ENCODE measurements around the gene SEPHS2. TPM values are rescaled to one million over a fixed set of nuclear protein-coding genes. Genes with fewer than 3 reads are reported as not detected.

SEPHS2 gene
- total and polyA plus RNA-seq, 4 donors: 6.8 to 37.1 (median 24.0) TPM

- no peaks in the 10 kb centered on the region for H3K4me1 ChIP-seq (ENCODE audit: control insufficient read depth, insufficient read depth, low read length)
- no peaks in the 10 kb centered on the region for H3K27me3 ChIP-seq (ENCODE audit: control insufficient read depth, insufficient read depth, low read length)
- H3K27ac ChIP-seq (ENCODE audit: low read depth, low read length): no peak overlapping the region
- peaks cover 8% of the 10 kb centered on the region for H3K36me3 ChIP-seq (ENCODE audit: control insufficient read depth, insufficient read depth, low read length)
- H3K9me3 ChIP-seq (ENCODE audit: control insufficient read depth, insufficient read depth, low read length): peaks cover 2% of the 10 kb centered on the region
- no peak overlapping the region for H3K4me3 ChIP-seq (ENCODE audit: low read depth, low read length)
- DNase-seq (ENCODE audit: low read depth in 4 of 6, low spot score in 6 of 6): no peak
- WGBS (ENCODE audit: insufficient coverage): 93% methylated on average over 4 of the region's 5 CpGs
Measured at GRCh38 chr16:30438835-30439234, 6.8 kb downstream of the SEPHS2 start.

GRCh38 chr16:30437511-30438046 is 8.1 kb downstream of the SEPHS2 start:
- H3K4me3 ChIP-seq (ENCODE audit: low read depth, low read length): no peak overlapping the region
- 78% methylated on average over 3 of the region's 3 CpGs for WGBS (ENCODE audit: insufficient coverage)
- H3K4me1 ChIP-seq (ENCODE audit: control insufficient read depth, insufficient read depth, low read length): no peaks in the 10 kb centered on the region
- H3K27me3 ChIP-seq (ENCODE audit: control insufficient read depth, insufficient read depth, low read length): no peaks in the 10 kb centered on the region
- no peaks in the 10 kb centered on the region for H3K9me3 ChIP-seq (ENCODE audit: control insufficient read depth, insufficient read depth, low read length)
- H3K27ac ChIP-seq (ENCODE audit: low read depth, low read length): no peak overlapping the region
- no peak for DNase-seq (ENCODE audit: low read depth in 4 of 6, low spot score in 6 of 6)
- peaks cover 3% of the 10 kb centered on the region for H3K36me3 ChIP-seq (ENCODE audit: control insufficient read depth, insufficient read depth, low read length)

- no peaks in the 10 kb centered on the region for H3K9me3 ChIP-seq (ENCODE audit: control insufficient read depth, insufficient read depth, low read length)
- H3K27me3 ChIP-seq (ENCODE audit: control insufficient read depth, insufficient read depth, low read length): no peaks in the 10 kb centered on the region
- no peak overlapping the region for H3K4me3 ChIP-seq (ENCODE audit: low read depth, low read length)
- no peak for DNase-seq (ENCODE audit: low read depth in 4 of 6, low spot score in 6 of 6)
- no peaks in the 10 kb centered on the region for H3K36me3 ChIP-seq (ENCODE audit: control insufficient read depth, insufficient read depth, low read length)
- 64% methylated on average over 4 of the region's 4 CpGs for WGBS (ENCODE audit: insufficient coverage)
- peaks cover 7% of the 10 kb centered on the region for H3K4me1 ChIP-seq (ENCODE audit: control insufficient read depth, insufficient read depth, low read length)
- no peak overlapping the region for H3K27ac ChIP-seq (ENCODE audit: low read depth, low read length)
Measured at GRCh38 chr16:30434852-30435251, 10.8 kb downstream of the SEPHS2 start.

- WGBS (ENCODE audit: insufficient coverage): 35% methylated on average over 8 of the region's 19 CpGs
- H3K9me3 ChIP-seq (ENCODE audit: control insufficient read depth, insufficient read depth, low read length): no peaks in the 10 kb centered on the region
- peaks cover 14% of the 10 kb centered on the region for H3K36me3 ChIP-seq (ENCODE audit: control insufficient read depth, insufficient read depth, low read length)
- peak overlapping the region; percentile 59 for H3K4me3 ChIP-seq (ENCODE audit: low read depth, low read length)
- no peaks in the 10 kb centered on the region for H3K27me3 ChIP-seq (ENCODE audit: control insufficient read depth, insufficient read depth, low read length)
- DNase-seq (ENCODE audit: low read depth in 4 of 6, low spot score in 6 of 6): no peak
- peaks cover 21% of the 10 kb centered on the region for H3K4me1 ChIP-seq (ENCODE audit: control insufficient read depth, insufficient read depth, low read length)
- H3K27ac ChIP-seq (ENCODE audit: low read depth, low read length): peak overlapping the region; percentile 49
Measured at GRCh38 chr16:30430428-30430970, 15.2 kb downstream of the SEPHS2 start.

- Histone ChIP-seq H3K27me3 (ENCODE audit: control insufficient read depth, insufficient read depth, low read length) (no peaks in the 10 kb centered on the region), H3K36me3 (ENCODE audit: control insufficient read depth, insufficient read depth, low read length) (peaks cover 20% of the 10 kb centered on the region), H3K27ac (ENCODE audit: low read depth, low read length) (peak within 1 kb of the TSS; percentile 49), H3K4me3 (ENCODE audit: low read depth, low read length) (peak within 1 kb of the TSS; percentile 59), H3K4me1 (ENCODE audit: control insufficient read depth, insufficient read depth, low read length) (peaks cover 21% of the 10 kb centered on the region), H3K9me3 (ENCODE audit: control insufficient read depth, insufficient read depth, low read length) (no peaks in the 10 kb centered on the region)
- DNase-seq (ENCODE audit: low read depth in 4 of 6, low spot score in 6 of 6): peak; percentile 93 to 100 (median 96)
- WGBS (ENCODE audit: insufficient coverage): under 1% methylated on average over 39 of the region's 49 CpGs
Measured at GRCh38 chr16:30429678-30430427, 15.8 kb downstream of the SEPHS2 start, which contains the start of gene DCTPP1. Gene DCTPP1, minus strand, starts transcription at chr16:30430030. Its CDS starts 50 bp downstream, at chr16:30429980.

GRCh38 chr16:30429418-30429677 is 16.3 kb downstream of the SEPHS2 start:
- peak overlapping the region; percentile 49 for H3K27ac ChIP-seq (ENCODE audit: low read depth, low read length)
- peak overlapping the region; percentile 59 for H3K4me3 ChIP-seq (ENCODE audit: low read depth, low read length)
- DNase-seq (ENCODE audit: low read depth in 4 of 6, low spot score in 6 of 6): no peak
- peaks cover 25% of the 10 kb centered on the region for H3K36me3 ChIP-seq (ENCODE audit: control insufficient read depth, insufficient read depth, low read length)
- peaks cover 21% of the 10 kb centered on the region for H3K4me1 ChIP-seq (ENCODE audit: control insufficient read depth, insufficient read depth, low read length)
- 4% methylated on average over 11 of the region's 11 CpGs for WGBS (ENCODE audit: insufficient coverage)
- no peaks in the 10 kb centered on the region for H3K9me3 ChIP-seq (ENCODE audit: control insufficient read depth, insufficient read depth, low read length)
- no peaks in the 10 kb centered on the region for H3K27me3 ChIP-seq (ENCODE audit: control insufficient read depth, insufficient read depth, low read length)

GRCh38 chr16:30428055-30428454 is 17.6 kb downstream of the SEPHS2 start:
- no peak overlapping the region for H3K27ac ChIP-seq (ENCODE audit: low read depth, low read length)
- H3K9me3 ChIP-seq (ENCODE audit: control insufficient read depth, insufficient read depth, low read length): no peaks in the 10 kb centered on the region
- no peak for DNase-seq (ENCODE audit: low read depth in 4 of 6, low spot score in 6 of 6)
- WGBS (ENCODE audit: insufficient coverage): 98% methylated on average over 4 of the region's 4 CpGs
- no peaks in the 10 kb centered on the region for H3K27me3 ChIP-seq (ENCODE audit: control insufficient read depth, insufficient read depth, low read length)
- no peak overlapping the region for H3K4me3 ChIP-seq (ENCODE audit: low read depth, low read length)
- H3K36me3 ChIP-seq (ENCODE audit: control insufficient read depth, insufficient read depth, low read length): peaks cover 35% of the 10 kb centered on the region
- peaks cover 21% of the 10 kb centered on the region for H3K4me1 ChIP-seq (ENCODE audit: control insufficient read depth, insufficient read depth, low read length)

GRCh38 chr16:30421010-30421409 is 24.7 kb downstream of the SEPHS2 start:
- no peak for DNase-seq (ENCODE audit: low read depth in 4 of 6, low spot score in 6 of 6)
- H3K27me3 ChIP-seq (ENCODE audit: control insufficient read depth, insufficient read depth, low read length): no peaks in the 10 kb centered on the region
- no peak overlapping the region for H3K4me3 ChIP-seq (ENCODE audit: low read depth, low read length)
- H3K27ac ChIP-seq (ENCODE audit: low read depth, low read length): no peak overlapping the region
- peaks cover 19% of the 10 kb centered on the region for H3K4me1 ChIP-seq (ENCODE audit: control insufficient read depth, insufficient read depth, low read length)
- H3K9me3 ChIP-seq (ENCODE audit: control insufficient read depth, insufficient read depth, low read length): no peaks in the 10 kb centered on the region
- peaks cover 41% of the 10 kb centered on the region for H3K36me3 ChIP-seq (ENCODE audit: control insufficient read depth, insufficient read depth, low read length)
- 83% methylated on average over 5 of the region's 5 CpGs for WGBS (ENCODE audit: insufficient coverage)

- 58% methylated on average over 12 of the region's 31 CpGs for WGBS (ENCODE audit: insufficient coverage)
- peak overlapping the region; percentile 33 for H3K4me3 ChIP-seq (ENCODE audit: low read depth, low read length)
- peaks cover 19% of the 10 kb centered on the region for H3K4me1 ChIP-seq (ENCODE audit: control insufficient read depth, insufficient read depth, low read length)
- no peaks in the 10 kb centered on the region for H3K27me3 ChIP-seq (ENCODE audit: control insufficient read depth, insufficient read depth, low read length)
- no peaks in the 10 kb centered on the region for H3K9me3 ChIP-seq (ENCODE audit: control insufficient read depth, insufficient read depth, low read length)
- no peak for DNase-seq (ENCODE audit: low read depth in 4 of 6, low spot score in 6 of 6)
- H3K27ac ChIP-seq (ENCODE audit: low read depth, low read length): peak overlapping the region; percentile 69
- H3K36me3 ChIP-seq (ENCODE audit: control insufficient read depth, insufficient read depth, low read length): peaks cover 25% of the 10 kb centered on the region
Measured at GRCh38 chr16:30418350-30419181, 27.1 kb downstream of the SEPHS2 start.
